ENCODE results near the gene TMEM223.
"Not testable (repeated sequence)": the region's sequence is repeated elsewhere in the genome, so short reads cannot be mapped to it uniquely, and the experiment has no call there.

DNA sequence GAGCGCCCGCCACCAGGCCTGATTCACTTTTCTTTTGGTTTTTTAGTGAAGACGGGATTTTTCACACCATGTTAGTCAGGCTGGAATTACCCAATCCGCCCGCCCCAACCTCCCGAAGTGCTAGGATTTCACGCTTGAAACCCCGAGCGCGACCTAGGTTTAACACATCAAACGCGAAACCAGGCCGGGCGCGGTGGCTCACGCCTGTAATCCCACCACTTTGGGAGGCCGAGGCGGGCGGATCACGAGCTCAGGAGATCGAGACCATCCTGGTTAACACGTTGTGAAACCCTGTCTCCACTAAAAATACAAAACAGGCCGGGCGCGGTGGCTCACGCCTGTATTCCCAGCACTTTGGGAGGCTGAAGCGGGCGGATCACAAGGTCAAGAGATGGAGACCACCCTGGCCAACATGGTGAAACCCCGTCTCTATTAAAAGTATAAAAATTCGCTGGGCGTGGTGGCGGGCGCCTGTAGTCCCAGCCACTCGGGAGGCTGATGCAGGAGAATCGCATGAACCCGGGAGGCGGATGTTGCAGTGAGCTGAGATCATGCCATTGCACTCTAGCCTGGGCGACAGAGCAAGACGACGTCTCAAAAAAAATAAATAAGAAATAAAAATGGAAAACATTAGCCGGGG, 49.0 kb upstream of the TMEM223 start:
- TF ChIP-seq, protein P1, sequence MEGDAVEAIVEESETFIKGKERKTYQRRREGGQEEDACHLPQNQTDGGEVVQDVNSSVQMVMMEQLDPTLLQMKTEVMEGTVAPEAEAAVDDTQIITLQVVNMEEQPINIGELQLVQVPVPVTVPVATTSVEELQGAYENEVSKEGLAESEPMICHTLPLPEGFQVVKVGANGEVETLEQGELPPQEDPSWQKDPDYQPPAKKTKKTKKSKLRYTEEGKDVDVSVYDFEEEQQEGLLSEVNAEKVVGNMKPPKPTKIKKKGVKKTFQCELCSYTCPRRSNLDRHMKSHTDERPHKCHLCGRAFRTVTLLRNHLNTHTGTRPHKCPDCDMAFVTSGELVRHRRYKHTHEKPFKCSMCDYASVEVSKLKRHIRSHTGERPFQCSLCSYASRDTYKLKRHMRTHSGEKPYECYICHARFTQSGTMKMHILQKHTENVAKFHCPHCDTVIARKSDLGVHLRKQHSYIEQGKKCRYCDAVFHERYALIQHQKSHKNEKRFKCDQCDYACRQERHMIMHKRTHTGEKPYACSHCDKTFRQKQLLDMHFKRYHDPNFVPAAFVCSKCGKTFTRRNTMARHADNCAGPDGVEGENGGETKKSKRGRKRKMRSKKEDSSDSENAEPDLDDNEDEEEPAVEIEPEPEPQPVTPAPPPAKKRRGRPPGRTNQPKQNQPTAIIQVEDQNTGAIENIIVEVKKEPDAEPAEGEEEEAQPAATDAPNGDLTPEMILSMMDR (IDR thresholded peaks at IDR 0.05): not testable (repeated sequence)
- not testable (repeated sequence) for TF ChIP-seq POLR2A (IDR thresholded peaks at IDR 0.05)

Measured in Peyer's patch (tissue), 4 donors.